Body of pancreas (tissue), 4 donors: ENCODE results near the gene PFAS. TPM values are rescaled to one million over a fixed set of nuclear protein-coding genes. Genes with fewer than 3 reads are reported as not detected.
A peak's percentile ranks its signal among the peaks of the same experiment; 100 is the strongest.

Experiments used
- ATAC-seq: fragments of 150-250 bp; one replicate; pipeline ENCODE4 v1.9.1; 2016
- DNase-seq, 4 donors: peaks; one replicate each; pipeline ENCODE4 v3.0.0-alpha.2; 2019
- H3K27ac ChIP-seq, 4 donors: fragments of 200-600 bp; sonication (generic); 1 replicate in 3 of 4; 2 replicates in 1 of 4; pipeline versions ENCODE4 v1.5.1 to v1.6.1; 2016 to 2019; ENCODE audit warnings: mild to moderate bottlenecking in 1 of 4, mixed read lengths in 1 of 4, moderate library complexity in 1 of 4
- H3K27me3 ChIP-seq, 2 donors: fragments of 200-600 bp; sonication (generic); one replicate each; pipeline ENCODE4 v1.6.0; 2016; ENCODE audit warnings: mild to moderate bottlenecking in 1 of 2
- H3K36me3 ChIP-seq, 2 donors: fragments of 200-600 bp; sonication (generic); replicated peaks in 1 of 2; 2 replicates each; pipeline ENCODE4 v1.5.1; 2016; ENCODE audit warnings: low read depth in 2 of 2; ENCODE audit not compliant: insufficient read depth in 1 of 2
- H3K4me1 ChIP-seq: fragments of 200-600 bp; sonication (generic); one replicate; pipeline ENCODE4 v1.6.0; 2016
- H3K4me3 ChIP-seq, 2 donors: fragments of 200-600 bp; sonication (generic); 1 replicate in 1 of 2; 2 replicates in 1 of 2; pipeline ENCODE4 v1.5.1; 2016 to 2019
- H3K9me3 ChIP-seq, 3 donors: fragments of 200-600 bp; sonication (generic); 1 replicate in 2 of 3; 2 replicates in 1 of 3; pipeline ENCODE4 v1.5.1; 2016
- CTCF ChIP-seq, 7 experiments: fragments of 450-650 bp in 4 of 7; fragments of 200-600 bp in 3 of 7; sonication (generic) in 3 of 7; IDR thresholded peaks; one replicate each; pipeline ENCODE4 v1.5.1; 2016 to 2019; ENCODE audit warnings: antibody characterized with exemption in 7 of 7
- POLR2A ChIP-seq, 3 donors: fragments of 450-650 bp; IDR thresholded peaks; one replicate each; pipeline ENCODE4 v1.6.1; 2016; ENCODE audit warnings: antibody characterized with exemption in 3 of 3, mild to moderate bottlenecking in 2 of 3
- WGBS, 2 donors: methylation state at CpG; one replicate each; pipeline ENCODE4 v1.1.5; 2017; 5-methylcytosine and 5-hydroxymethylcytosine counted together
- intact Hi-C: fragments of 100-400 bp; cut with DNase I; formaldehyde crosslinking; loops from one replicate; pipeline ENCODE4 v1.15.1; 2023
- total RNA-seq, 2 donors: library from RNA; depleted of rRNA; stranded (reverse); fragments of >200 nt; gene quantifications; one replicate each; pipeline ENCODE4 v1.1.0, GENCODE V29; 2016

PFAS gene
- total RNA-seq, 2 donors from 2014 or later = 9.9 to 33.0 TPM

GRCh38 chr17:8221663-8222379, 27.3 kb upstream of the PFAS start:
- H3K27ac ChIP-seq = peak overlapping the region; percentile 90 to 96 (median 92)
- peaks cover 39% of the 10 kb centered on the region for H3K4me1 ChIP-seq
- TF ChIP-seq CTCF (IDR thresholded peaks at IDR 0.05) (no peak), POLR2A (IDR thresholded peaks at IDR 0.05) (peak in 1 of 3 donors; percentile 37)
- no peaks in the 10 kb centered on the region for H3K36me3 ChIP-seq
- peak overlapping the region; percentile 20 to 38 for H3K4me3 ChIP-seq
- H3K9me3 ChIP-seq = no peaks in the 10 kb centered on the region
- no peaks in the 10 kb centered on the region for H3K27me3 ChIP-seq
- intact Hi-C loops = no loop called here
- DNase-seq (peak; percentile 87 to 92 (median 90)), ATAC-seq (peak; percentile 63)
- 1 to 3% methylated on average over 33 to 40 of the region's 40 CpGs for WGBS, 2 donors

GRCh38 chr17:8222380-8222629, 26.8 kb upstream of the PFAS start:
- H3K27ac ChIP-seq = peak overlapping the region; percentile 90 to 96 (median 92)
- no peak for ATAC-seq
- WGBS, 2 donors = 0% methylated on average over 9 of the region's 9 CpGs

GRCh38 chr17:8222630-8223355, 26.3 kb upstream of the PFAS start:
- Histone ChIP-seq H3K27ac (peak overlapping the region; percentile 90 to 96 (median 92)), H3K36me3 (no peaks in the 10 kb centered on the region), H3K27me3 (no peaks in the 10 kb centered on the region), H3K4me1 (peaks cover 43% of the 10 kb centered on the region), H3K4me3 (peak overlapping the region; percentile 4 to 20), H3K9me3 (no peaks in the 10 kb centered on the region)
- 0% methylated on average over 10 to 49 of the region's 49 CpGs for WGBS, 2 donors
- DNase-seq (peak; percentile 93 to 95 (median 94)), ATAC-seq (peak; percentile 63)
- no peak for TF ChIP-seq CTCF (IDR thresholded peaks at IDR 0.05)
- peak; percentile 56 to 87 (median 83) for TF ChIP-seq POLR2A (IDR thresholded peaks at IDR 0.05)
- intact Hi-C loops = no loop called here

More at GRCh38 chr17:8222380-8222629, 26.8 kb upstream of the PFAS start:
- H3K27me3 ChIP-seq = no peaks in the 10 kb centered on the region
- no peaks in the 10 kb centered on the region for H3K9me3 ChIP-seq
- TF ChIP-seq CTCF (IDR thresholded peaks at IDR 0.05) (no peak), POLR2A (IDR thresholded peaks at IDR 0.05) (no peak)
- peaks cover 43% of the 10 kb centered on the region for H3K4me1 ChIP-seq
- no peaks in the 10 kb centered on the region for H3K36me3 ChIP-seq
- H3K4me3 ChIP-seq = peak overlapping the region in 1 of 2 donors; percentile 20
- intact Hi-C loops = no loop called here
- no peak for DNase-seq

GRCh38 chr17:8223356-8224126, 25.5 kb upstream of the PFAS start:
- WGBS, 2 donors = 4 to 11% methylated on average over 11 to 27 of the region's 27 CpGs
- Histone ChIP-seq H3K4me3 (peak overlapping the region; percentile 4 to 20), H3K36me3 (no peaks in the 10 kb centered on the region), H3K4me1 (peaks cover 38% of the 10 kb centered on the region), H3K27ac (peak overlapping the region; percentile 90 to 96 (median 92)), H3K9me3 (no peaks in the 10 kb centered on the region), H3K27me3 (no peaks in the 10 kb centered on the region)
- ATAC-seq (peak; percentile 1), DNase-seq (peak; percentile 66 to 77 (median 69))
- intact Hi-C loops = no loop called here
- TF ChIP-seq CTCF (IDR thresholded peaks at IDR 0.05) (peak in 4 of 7 experiments; percentile 6 to 31 (median 11)), POLR2A (IDR thresholded peaks at IDR 0.05) (peak in 1 of 3 donors; percentile 28)
